Suppressor macrophage (primary cell): ENCODE data around the gene HSPB7.
A peak's percentile ranks its signal among the peaks of the same experiment; 100 is the strongest.
"Not testable (repeated sequence)": the region's sequence is repeated elsewhere in the genome, so short reads cannot be mapped to it uniquely, and the experiment has no call there.

Source experiments
- DNase-seq, 4 experiments: peaks; one replicate each; pipeline ENCODE4 v3.0.0-alpha.2; 2020 to 2022

HSPB7 gene

DNA sequence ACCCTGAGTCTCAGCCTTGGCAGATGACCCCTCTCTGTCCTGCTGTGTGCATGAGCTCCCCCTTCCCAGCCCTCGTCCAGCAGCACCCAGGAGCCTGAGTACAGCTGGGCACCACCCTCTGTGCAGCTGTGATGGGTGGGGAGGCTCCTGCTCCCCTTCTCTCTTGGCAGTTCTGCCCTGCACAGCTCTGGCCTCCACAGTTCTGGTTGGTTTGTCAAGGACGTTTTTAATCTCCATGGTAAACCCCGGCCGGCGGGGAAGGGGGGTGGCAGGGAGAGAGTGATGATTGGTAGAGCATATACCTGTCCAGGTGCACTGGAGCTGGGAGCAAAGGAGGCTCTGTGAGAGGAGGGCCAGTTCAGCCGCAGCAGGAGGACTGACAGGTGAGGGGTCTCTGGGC, 3.8 kb upstream of the HSPB7 start, which contains the start of gene CLCNKA:
TSS of gene CLCNKA (plus strand) at position 356 of the 400 bp plus-strand sequence. CDS start 584 bp downstream, outside the sequence.
- DNase-seq = no peak

DNA sequence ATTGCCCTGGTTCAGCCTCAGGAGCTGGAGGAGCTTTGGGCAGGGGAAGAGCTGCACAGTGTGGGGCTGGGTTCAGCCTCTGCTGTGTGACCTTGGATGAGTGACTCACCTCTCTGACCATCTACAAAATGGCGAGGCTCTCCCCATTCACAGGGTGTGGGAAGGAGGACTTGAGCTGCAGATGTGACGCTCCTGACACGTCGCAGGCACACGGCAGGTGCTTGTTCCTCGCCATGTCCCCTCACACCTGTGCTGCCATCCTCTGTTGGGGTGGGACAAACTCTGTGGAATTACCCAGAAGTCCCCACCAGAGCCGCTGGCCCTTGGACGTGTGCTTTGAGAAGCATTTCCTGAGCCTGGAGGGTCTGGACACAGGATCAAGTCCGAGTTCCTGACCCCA, 3.0 kb upstream of the HSPB7 start:
- DNase-seq = not testable (repeated sequence)

DNA sequence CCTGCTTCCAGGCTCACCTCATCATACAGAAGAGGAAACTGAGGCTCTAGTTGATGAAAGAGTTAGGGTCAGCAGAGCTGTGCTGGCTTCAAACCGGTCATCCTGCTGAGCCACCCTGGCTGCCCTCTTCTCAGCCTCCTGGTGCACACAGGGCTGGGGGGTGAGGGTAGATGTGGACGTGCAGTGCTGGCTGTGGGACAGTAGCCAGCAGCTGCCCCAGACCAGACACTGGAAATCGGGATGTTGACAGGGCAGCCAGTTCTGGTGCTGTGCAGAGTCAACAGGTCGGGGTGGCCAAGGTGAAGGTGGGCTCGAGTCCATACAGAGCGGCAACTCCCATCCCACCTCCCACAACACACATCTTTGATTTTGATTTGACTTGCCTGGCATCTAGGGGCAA, 2.5 kb upstream of the HSPB7 start:
- no peak for DNase-seq

DNA sequence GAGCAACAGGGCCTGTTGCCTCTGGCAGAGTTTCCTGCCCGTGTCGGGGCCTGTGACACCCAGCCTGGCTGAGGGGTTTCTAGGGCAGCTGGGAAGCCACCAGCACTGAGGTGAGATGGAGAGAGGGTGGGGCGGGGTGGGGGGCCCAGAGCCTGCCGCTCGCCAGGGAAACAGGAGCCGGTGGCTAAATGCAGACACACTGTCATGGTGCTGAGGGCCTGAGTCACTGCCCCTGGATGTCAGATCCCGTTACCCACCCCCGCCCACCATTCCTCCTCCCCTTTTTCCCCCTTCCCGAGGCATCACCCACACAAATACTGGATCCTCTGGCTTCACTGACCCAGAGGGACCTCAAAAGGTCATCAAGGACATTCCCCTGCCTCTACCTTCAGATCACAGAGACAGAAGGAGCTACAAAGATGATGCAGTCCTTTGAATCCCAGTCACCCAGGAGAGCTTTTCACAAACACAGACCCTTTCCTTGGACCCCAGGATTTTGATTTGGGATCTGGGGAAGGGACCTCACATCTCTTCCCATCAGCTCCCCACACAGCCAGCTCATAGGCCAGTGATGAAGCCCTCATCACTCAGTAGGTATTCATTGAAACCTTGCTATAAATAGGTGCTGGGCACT, 1.9 kb upstream of the HSPB7 start:
- no peak for DNase-seq

DNA sequence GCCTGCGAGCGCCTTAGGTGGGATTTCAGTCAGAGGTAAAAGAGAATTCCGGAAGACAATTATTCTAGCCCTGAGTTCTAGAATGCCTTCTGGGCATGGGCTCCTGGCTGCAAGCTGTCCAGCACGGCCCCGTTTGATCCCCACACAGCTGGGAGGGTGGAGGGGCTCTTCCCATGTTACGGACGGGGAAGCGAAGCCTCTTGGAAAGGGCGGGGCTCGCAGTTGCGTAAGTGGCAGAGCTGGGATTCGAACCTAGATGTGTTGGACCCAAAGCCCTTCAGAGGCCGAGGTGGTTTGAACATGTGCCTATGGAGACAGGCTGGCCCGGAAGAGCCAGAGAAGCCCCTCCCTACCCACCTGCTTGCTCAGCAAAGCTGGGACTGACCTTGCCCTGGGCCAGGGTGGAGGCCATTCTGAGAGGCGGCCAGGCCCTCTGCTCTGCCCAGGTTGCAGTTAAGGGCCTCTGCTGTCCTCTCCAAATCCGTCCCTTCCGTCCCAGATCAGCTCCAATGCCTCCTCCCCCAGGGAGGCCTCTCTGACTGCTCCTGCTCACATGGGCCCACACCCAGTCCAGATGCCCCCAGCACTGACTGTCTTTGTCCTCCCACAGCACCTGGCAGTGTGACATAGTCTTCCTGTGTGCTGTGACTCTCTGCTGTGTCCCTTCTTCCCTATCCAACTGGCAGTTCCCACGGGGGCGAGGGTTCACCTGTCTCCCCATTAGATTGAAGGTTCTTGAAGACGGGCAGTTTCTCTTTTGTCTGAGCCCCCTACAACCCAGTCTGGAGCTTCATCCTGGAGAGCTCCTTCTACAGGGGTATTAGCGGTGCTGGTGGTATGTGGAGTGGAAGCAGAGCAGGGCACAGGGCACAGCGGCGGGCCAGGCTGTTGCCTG, 1.2 kb upstream of the HSPB7 start:
- no peak for DNase-seq

DNA sequence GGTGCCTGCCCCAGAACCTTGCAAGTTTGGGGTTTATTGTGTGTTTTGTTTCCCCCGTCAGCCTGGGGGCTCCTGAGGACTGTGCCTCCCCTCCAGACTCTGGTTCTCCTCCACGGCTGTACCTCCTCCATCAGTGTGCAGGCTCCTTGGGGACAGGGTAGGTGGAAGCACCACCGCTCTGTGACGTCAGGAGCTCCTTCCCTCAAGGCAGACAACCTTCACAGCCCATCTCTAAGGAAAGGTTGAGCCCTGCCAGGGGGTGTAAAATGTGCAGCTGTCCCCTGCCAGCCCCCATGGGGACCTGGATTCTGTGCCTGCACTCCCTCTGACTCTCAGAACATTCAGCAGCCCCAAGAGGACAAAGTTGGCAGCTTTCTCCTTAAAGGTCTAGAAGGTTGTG, 465 bp upstream of the HSPB7 start:
- no peak for DNase-seq

DNA sequence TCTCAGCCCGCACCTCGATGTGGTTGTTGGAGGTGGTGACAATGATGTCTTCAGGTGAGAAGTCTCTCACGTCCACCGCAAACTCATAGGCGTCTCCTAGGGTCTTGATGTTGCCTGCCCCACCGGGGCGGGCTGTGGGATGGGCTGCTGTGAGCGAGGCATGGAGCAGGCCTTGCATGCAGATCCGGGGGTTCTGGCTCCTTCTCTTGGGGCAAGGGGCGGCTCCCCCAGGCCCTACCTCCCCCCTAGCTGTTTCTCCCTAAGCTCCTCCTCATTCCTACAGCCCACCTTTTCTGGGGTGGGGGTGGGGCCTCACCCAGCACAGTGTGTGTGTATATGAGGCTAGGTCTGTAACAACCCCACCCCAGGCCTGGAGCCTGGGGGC, 775 bp downstream of the HSPB7 start:
- no peak for DNase-seq

DNA sequence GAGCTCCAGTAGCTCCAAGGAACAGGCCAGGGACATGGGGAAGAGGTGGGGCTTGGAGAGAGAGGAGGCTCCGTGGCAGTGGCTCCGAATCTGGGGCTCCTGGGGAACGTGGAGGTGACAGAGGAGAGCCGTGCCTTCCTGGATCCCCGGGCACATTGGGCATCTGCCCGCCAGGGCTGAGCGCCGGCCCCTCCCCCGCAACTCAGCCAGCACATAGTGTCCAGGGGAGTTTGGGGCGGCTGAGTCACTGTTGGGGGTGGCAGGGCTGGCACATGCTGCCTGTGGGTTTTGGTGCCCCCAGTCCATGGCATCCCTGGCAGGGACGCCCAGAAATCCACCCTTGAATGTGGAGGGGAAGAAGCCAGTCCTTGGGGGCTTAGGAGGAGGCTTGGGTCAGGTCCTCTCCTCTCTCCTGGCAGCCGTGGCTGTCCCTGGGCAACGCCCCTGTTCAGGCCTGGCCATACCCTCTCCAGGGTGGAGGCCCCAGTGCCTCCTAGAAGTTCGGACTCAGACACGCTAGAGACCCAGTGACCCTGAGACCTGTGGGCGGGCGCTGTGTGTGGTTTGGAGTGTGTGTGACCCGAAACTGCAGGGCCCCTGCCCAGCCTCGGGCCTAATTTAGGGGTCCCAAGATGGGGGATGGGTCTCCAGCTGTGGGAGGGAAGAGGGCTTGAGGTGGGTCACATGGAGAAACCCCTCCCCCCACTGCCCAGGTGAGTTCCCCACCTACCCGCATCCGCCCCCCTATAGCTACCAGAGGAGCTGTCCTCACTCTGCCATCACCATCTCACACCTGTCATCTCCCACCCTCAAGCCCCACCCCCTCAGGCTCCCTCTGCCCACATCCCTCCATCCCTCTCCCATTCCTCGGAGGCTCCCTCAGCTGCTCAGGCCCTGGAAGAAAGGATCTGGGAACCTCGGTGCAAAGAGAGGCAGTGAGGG, 1.6 kb downstream of the HSPB7 start:
- no peak for DNase-seq

DNA sequence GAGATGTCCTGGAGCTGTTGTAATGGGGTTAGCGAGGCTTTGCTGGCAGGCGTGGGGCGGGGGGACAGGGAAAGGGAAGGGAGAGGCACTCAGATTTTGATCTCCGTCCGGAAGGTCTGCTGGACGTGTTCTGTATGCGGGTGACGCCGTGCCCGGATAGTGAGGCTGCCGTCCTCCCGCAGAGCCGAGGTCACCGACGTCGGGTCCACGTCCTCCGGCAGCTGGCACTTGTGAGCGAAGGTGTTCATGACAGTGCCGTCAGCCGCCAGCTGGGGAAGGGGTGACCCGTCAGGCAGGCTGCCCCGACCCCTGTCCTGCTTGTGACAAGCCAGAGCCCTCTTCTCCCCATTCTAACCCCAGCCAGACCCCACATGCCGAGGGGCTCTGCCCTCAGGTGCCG, 2.4 kb downstream of the HSPB7 start:
- no peak for DNase-seq

DNA sequence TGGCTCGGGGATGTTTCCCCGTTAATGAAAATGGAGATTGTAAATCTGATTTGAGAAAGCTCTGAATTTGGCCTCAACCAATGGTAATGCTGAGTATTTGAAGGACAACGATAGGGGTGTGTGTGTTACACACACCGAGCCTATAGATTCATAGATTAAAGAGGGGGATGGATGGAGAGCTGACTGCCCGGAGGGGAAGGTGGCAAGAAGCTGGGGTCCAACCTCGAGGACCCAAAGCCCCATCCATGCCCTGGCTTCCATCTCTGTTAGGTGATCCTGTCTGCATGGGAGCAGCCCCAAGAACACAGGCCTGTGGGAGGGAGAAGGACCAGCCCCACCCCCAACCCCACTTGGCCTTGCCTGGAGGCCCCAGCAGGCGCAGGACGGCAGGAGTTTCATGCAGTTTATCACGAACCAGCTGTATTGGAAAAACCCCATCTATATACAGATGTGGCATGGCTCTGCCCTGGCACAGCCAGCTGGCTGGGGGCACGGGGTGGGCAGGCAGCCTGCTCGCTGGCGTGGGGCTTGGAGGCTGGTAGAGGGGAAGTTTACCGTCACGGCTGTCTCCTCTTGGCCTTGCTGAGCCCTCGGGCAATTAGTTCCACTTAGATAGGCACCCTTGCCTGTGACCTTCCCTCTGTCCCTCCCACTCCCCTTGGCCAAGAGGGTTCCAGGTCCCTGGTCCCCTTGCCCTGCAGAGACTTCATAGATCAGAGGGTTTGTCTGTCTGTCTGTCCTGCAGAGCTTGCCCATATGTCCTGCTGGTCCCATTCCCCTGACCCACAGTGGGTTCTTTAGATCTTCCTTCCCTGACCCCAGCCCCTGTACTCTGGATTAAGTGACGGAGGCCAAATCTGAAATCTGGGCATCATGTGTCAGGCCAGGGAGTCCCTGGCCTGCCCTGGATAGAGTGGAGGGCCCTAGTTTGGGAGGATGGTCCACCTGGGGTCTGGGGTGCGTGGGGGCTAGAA, 3.0 kb downstream of the HSPB7 start:
- DNase-seq = peak in 2 of 4 experiments; percentile 28 to 47

DNA sequence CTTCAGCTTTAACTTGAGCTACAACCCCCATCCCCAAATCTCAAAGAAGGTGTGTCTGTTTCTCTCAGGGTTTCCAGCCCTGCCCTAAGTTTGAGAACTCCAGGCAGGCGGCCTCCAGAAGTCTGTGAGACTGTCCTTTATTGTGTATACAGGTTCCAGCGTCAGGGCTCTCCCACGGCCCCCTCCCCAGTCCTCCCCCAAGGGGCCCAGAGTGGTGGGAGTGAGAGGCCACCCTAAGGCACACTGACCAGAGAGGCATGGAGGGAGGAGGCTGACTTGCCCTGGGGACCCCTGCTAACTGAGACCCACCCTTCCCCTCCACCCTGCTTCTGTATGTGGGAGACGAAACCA, 4.0 kb downstream of the HSPB7 start:
- no peak for DNase-seq

DNA sequence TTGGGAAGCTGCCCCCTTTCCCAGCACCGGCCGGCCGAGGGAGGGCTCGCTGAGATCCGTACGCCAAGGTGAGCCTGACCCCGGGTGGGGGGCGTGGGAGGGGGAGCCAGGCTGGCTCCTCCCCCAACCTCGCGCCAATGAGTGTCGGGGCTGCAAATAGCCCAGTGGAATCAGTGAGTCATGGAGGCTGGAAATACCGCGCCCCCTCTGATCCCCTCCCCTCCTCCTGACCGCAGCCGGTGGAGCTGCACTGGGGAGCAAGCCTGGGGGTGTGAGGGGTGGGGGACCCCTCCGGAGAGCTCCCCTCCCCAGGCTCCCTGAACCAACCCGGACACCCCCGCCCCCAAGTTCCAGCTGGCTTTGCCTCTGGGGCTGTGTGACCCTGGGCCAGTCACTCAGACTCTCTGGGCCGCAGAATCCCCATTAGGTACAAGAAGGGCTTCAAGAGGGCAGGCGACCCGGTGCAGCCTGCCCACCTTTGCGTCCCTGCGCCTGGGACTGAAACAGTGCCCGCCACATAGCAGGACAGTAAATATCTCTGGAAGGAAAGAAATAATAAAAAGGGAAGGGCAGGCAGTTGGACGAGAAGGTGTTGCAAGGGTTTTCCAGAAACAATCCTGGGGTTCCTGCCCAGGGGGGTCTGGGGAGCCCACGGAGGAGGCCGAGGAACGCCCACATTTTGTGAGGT, 4.5 kb downstream of the HSPB7 start:
- DNase-seq = peak; percentile 28 to 54 (median 45)

DNA sequence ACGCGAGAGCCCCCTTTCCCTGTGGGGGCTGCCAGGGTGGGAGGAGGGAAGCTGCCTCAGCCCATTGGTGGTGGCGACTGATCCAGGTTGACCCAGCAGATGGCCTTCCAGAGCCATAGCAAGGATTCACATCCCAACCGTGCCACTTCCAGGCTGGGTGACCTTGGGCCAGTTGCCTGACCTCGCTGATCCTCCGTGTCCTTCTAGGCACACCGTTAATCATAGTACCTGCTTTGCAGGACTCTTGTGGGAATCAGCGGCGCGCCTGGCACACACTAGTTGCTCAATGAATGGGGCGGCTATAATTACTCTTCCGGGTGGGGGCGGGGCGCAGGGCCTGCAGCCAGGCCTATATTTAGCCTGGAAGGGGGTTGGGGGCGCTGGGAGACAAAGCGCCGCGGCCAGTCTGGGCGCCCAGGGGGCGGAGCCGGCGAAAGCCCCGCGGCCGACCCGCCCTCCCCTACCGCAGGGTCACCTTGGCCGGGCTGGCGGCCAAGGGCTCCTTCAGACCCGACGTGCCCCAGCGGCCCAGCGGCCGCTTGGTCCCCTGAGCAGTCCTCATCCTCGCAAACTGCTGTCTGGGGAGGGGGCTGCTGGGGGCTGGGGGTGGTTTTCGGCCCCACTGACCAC, 5.1 kb downstream of the HSPB7 start:
- peak; percentile 28 to 69 (median 48) for DNase-seq

DNA sequence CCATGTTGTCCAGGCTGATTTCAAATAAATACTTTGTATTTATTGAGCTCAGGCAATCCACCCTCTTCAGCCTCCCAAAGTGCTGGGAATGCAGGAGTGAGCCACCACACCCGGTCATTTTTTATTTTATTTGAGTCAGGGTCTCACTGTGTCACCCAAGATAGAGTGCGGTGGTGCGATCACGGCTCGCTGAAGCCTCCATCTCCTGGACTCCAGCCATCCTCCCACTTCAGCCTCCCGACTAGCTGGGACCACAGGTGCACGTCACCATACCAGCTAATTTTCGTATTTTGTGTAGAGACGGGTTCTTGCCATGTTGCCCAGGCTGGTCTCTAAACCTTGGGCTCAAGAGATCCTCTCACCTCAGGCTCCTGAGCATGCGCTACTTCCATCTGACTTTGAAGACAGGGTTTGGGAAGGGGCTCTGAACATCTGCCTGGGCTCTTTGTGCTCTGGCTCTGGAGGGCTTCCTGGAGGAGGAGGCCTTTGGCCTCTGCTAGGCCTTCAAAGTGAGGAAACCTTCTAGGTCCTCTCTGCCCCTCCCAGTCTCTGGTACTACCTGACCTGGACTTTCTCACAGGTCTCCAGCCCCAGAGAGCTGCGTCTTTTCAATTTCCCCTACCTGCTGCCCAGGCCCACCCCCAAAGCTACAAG, 5.8 kb downstream of the HSPB7 start:
- no peak for DNase-seq

DNA sequence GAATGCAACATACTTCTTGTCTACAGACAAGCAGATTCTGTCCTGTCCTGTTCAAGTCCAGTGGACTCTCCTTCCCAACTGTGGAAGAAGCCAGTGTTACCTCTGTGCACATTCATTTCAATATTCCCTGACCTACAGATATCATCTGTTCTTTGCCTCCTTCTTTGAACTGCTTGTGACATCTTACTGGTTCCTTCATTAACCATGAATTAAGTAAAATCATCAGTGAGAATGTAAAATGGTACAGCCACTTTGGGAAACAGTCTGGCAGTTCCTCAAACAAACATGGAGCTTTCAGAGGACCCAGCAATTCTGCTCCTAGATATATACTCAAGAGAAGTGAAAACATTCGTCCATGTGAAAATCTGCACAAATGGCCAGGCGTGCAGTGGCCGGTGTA, 7.0 kb downstream of the HSPB7 start:
- no peak for DNase-seq

DNA sequence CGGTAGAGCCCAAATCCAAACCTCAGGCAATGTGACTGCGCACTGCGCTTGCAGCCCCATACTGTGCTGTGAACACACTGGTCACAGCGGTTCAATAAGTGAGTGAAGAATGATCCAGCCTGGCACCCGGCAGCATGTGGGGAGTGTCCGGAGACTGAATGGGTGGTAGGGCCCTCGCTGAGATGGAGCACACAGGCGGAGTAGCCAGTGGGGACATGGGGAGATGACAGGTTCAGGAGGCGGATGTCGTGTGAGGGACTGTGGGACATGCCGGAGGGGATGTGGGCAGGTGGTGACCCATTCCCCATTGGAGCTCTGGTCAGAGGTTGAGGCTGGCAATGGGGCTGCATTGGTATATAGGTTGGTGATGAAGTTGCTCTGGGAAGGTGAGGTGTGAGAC, 8.2 kb downstream of the HSPB7 start:
- DNase-seq = no peak

DNA sequence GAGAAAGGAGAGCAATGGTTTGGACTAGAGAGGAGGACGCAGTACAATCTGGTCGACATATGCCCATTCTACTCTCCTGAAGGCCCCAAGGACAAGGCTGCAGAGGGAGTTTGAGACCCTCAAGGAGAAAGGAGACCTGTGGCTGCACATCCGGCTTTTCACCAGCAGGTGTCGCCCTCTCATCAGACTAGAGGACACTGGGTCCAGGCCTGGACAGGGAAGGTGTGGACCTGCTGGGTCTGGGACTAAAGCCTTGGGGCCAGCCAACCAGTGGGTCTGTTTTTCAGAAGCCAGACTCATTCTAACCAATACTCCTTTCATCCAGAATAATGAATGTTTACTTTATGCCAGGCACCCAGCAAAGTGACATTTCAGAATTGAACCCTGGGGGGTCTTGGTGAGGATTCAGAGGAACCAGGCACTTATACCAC, 8.8 kb downstream of the HSPB7 start:
- DNase-seq = peak; percentile 76 to 86 (median 84)

DNA sequence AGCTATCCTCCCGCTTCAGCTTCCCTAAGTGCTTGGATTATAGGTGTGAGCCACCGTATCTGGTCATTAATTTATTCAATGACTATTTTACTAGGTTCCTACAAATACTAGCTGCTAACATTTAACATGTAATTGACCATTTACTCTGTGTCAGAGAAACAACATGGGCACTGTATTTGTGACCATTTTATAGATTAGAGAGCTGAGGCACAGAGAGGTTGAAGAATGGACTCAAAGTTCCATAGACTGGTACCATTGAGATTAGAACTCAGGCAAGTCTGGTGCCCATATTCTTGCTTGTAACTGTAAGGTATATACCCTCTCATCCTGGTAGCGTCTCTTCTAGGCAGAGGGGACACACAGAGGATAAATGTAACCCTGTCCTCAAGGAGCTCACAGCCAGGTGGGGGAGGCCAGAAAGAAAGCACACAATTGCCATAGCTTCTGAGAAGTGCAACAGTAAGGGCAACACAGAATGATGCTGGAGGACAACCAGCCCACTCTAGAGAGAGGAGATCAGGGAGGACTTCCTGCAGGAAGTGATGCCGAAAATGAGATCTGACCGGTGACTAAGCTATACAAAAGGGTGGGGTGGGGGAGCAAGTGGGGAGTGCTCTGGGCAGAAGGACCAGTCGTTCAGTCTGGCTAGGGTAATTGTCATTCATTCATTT, 10.0 kb downstream of the HSPB7 start:
- DNase-seq = no peak
